VCaP (cell line): Measurements from ENCODE around the gene METTL15.

Source experiments
- H3K27ac ChIP-seq: fragments of 450-650 bp; 2 replicates; pipeline ENCODE4 v1.5.1; 2017
- CTCF ChIP-seq: fragments of 450-650 bp; conservative IDR thresholded peaks from 2 replicates; pipeline ENCODE4 v1.5.1; 2017; ENCODE audit warnings: mild to moderate bottlenecking, moderate library complexity

METTL15 gene

GRCh38 chr11:28104984-28105383 lies 3.2 kb upstream of the METTL15 start:
- no peak overlapping the region for H3K27ac ChIP-seq
- TF ChIP-seq CTCF = no peak

GRCh38 chr11:28105869-28106268 lies 2.3 kb upstream of the METTL15 start:
- no peak overlapping the region for H3K27ac ChIP-seq
- no peak for TF ChIP-seq CTCF

GRCh38 chr11:28106353-28107043 lies 1.7 kb upstream of the METTL15 start:
- no peak for TF ChIP-seq CTCF
- peak overlapping the region; percentile 85 for H3K27ac ChIP-seq

GRCh38 chr11:28107191-28107749 lies 918 bp upstream of the METTL15 start:
- peak overlapping the region; percentile 85 for H3K27ac ChIP-seq
- TF ChIP-seq CTCF = no peak

- H3K27ac ChIP-seq = peak overlapping the region; percentile 85
- TF ChIP-seq CTCF = no peak
Observed at GRCh38 chr11:28108958-28109357, 770 bp downstream of the METTL15 start.

GRCh38 chr11:28110108-28110820 lies 2.1 kb downstream of the METTL15 start:
- H3K27ac ChIP-seq = peak overlapping the region; percentile 85

More at GRCh38 chr11:28110108-28110820, 2.1 kb downstream of the METTL15 start:
- no peak for TF ChIP-seq CTCF
